Psoas muscle (tissue), 8 donors: Measurements from ENCODE around the gene ZFYVE26. TPM values are rescaled to one million over a fixed set of nuclear protein-coding genes. Genes with fewer than 3 reads are reported as not detected.

Experiments used
- ATAC-seq, 4 donors: fragments of 200-7000 bp; cut with Tn5 transposase; one replicate each; pipeline ENCODE4 v1.9.1; 2020; ENCODE audit warnings: moderate library complexity in 3 of 4, mild to moderate bottlenecking in 2 of 4
- DNase-seq, 2 donors: peaks; one replicate each; pipeline ENCODE4 v3.0.0-alpha.2; 2020
- H3K27ac ChIP-seq: fragments of 200-600 bp; one replicate; pipeline ENCODE4 v1.8.0; 2022
- H3K27me3 ChIP-seq, 3 donors: fragments of 200-600 bp in 1 of 3; one replicate each; pipeline versions ENCODE4 v1.6.1 to v1.8.0; 2013 to 2022; ENCODE audit warnings: low read length in 2 of 3, mild to moderate bottlenecking in 2 of 3, moderate library complexity in 1 of 3; ENCODE audit not compliant: insufficient read depth in 3 of 3
- H3K36me3 ChIP-seq, 2 donors: fragments of 200-600 bp in 1 of 2; one replicate each; pipeline versions ENCODE4 v1.6.1 to v1.8.0; 2013 to 2022; ENCODE audit warnings: low read depth in 1 of 2, mild to moderate bottlenecking in 1 of 2, moderate library complexity in 1 of 2; ENCODE audit not compliant: insufficient read depth in 1 of 2
- H3K4me1 ChIP-seq: fragments of 200-600 bp; one replicate; pipeline ENCODE4 v1.8.0; 2022
- H3K4me3 ChIP-seq: fragments of 200-600 bp; one replicate; pipeline ENCODE4 v1.8.0; 2022; ENCODE audit warnings: mild to moderate bottlenecking
- H3K9me3 ChIP-seq: fragments of 200-600 bp; one replicate; pipeline ENCODE4 v1.8.0; 2022
- WGBS, 3 donors: extraction: QIAGEN DNeasy Blood & Tissue Kit; methylation state at CpG; one replicate each; pipeline versions ENCODE4 v1.1.6 to v1.1.7; 2013; 5-methylcytosine and 5-hydroxymethylcytosine counted together
- intact Hi-C, 2 donors: fragments of 100-400 bp; cut with DNase I; formaldehyde crosslinking; loops; one replicate each; pipeline versions ENCODE4 v1.11.0 to v1.14.2; 2022
- polyA plus RNA-seq, 3 donors: library from polyadenylated mRNA; stranded (reverse); fragments of 200-250 nt; gene quantifications; one replicate each; pipeline ENCODE4 v1.2.3, GENCODE V29; 2013
- total RNA-seq, 4 donors: library from RNA; stranded (reverse); fragmentation: NEBNext Ultra II Directional in 2 of 4; extraction: Animal tissue kit (Norgen Biotek cat#: 25700) in 2 of 4; gene quantifications; one replicate each; pipeline versions ENCODE4 v1.2.1 to v1.2.4, GENCODE V29; 2021 to 2023
- TF ChIP-seq, protein P1 (sequence below): fragments of 200-600 bp; IDR thresholded peaks from one replicate; pipeline ENCODE4 v1.8.0; 2022; ENCODE audit warnings: antibody characterized with exemption
- donor health status: healthy with polysubstance abuse.
- donor health status: DM: no; HTN: no; CAD: no; lungs with moderate emphysema.
- donor health status: Bipolar disorder and iron deficiency.
- donor health status: healthy.
- donor health status: DM: yes; HTN: yes; CAD: no.
- donor health status: DM: no; HTN: no; CAD: no.
- donor health status: DM: no; HTN: no; CAD: no.
- donor health status: DM: yes; HTN: yes; CAD: no.

Gene ZFYVE26
- total and polyA plus RNA-seq, 7 donors, result 3.9 to 18.7 (median 14.9) TPM

DNA sequence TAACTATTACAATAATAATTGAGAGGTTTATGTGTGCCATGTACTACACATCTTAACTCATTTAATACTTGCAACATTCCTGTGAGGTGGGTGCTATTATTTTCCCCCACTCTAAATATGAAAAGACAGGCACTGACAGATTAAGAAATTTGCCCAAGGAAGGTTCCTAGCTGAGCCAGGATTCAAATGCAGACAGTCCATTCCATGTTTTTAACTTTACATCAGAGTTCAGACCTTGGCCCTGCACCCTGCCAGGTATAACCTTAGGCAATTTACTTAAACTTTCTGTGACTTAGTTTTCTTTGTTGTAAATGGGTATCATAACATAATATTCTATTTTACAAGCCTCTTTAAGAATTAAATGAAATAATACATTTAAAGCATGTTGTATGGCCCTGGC, 88.1 kb downstream of the ZFYVE26 start:
- Histone ChIP-seq H3K9me3 (no peaks in the 10 kb centered on the region), H3K4me1 (peaks cover 2% of the 10 kb centered on the region), H3K27ac (no peak overlapping the region), H3K36me3 (no peaks in the 10 kb centered on the region), H3K4me3 (no peak overlapping the region), H3K27me3 (no peaks in the 10 kb centered on the region)
- DNase-seq (no peak), ATAC-seq (no peak)
- intact Hi-C loops, result no loop called here
- TF ChIP-seq, protein P1, sequence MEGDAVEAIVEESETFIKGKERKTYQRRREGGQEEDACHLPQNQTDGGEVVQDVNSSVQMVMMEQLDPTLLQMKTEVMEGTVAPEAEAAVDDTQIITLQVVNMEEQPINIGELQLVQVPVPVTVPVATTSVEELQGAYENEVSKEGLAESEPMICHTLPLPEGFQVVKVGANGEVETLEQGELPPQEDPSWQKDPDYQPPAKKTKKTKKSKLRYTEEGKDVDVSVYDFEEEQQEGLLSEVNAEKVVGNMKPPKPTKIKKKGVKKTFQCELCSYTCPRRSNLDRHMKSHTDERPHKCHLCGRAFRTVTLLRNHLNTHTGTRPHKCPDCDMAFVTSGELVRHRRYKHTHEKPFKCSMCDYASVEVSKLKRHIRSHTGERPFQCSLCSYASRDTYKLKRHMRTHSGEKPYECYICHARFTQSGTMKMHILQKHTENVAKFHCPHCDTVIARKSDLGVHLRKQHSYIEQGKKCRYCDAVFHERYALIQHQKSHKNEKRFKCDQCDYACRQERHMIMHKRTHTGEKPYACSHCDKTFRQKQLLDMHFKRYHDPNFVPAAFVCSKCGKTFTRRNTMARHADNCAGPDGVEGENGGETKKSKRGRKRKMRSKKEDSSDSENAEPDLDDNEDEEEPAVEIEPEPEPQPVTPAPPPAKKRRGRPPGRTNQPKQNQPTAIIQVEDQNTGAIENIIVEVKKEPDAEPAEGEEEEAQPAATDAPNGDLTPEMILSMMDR, result no peak

DNA sequence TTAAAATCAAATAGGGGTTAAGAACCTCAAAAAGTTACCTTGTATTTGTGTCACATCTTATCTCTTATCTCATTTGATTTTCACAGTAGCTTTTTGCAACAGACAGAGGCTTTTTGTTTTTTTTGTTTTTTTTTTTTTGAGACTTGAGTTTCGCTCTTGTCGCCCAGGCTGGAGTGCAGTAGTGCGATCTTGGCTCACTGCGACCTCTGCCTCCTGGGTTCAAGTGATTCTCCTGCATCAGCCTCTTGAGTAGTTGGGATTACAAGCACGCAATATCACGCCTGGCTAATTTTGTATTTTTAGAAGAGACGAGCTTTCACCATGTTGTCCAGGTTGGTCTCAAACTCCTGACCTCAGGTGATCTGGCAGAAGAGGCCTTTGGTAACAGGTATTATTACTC, 89.0 kb downstream of the ZFYVE26 start:
- Histone ChIP-seq H3K4me3 (no peak overlapping the region), H3K27ac (no peak overlapping the region), H3K4me1 (no peaks in the 10 kb centered on the region), H3K36me3 (no peaks in the 10 kb centered on the region), H3K9me3 (no peaks in the 10 kb centered on the region), H3K27me3 (no peaks in the 10 kb centered on the region)
- TF ChIP-seq, protein P1, result no peak
- intact Hi-C loops, result no loop called here
- WGBS, 3 donors, result 93 to 98% (median 96%) methylated on average over 7 of the region's 7 CpGs
- ATAC-seq (no peak), DNase-seq (no peak)

DNA sequence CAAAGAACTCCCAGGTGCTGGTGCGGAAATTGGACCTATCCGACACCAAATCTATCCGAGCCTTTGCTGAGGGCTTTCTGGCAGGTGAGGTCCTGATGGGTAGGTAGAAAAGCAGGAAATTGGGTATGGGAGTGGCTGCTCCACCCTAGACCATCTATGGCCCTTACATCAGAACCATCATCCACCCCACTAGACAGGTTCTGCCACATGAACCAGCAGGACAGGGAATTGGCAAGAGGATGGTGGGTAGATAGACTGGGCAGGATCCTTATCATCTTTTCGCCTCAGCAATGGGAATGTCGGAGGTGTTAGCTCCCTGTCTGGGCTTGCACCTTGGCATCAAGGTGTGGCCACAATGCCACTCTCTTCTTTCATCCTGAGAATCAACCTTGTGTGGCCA, 91.2 kb downstream of the ZFYVE26 start:
- intact Hi-C loops, result no loop called here
- H3K27ac ChIP-seq, result no peak overlapping the region
- H3K4me1 ChIP-seq, result peaks cover 3% of the 10 kb centered on the region
- no peak overlapping the region for H3K4me3 ChIP-seq
- no peaks in the 10 kb centered on the region for H3K36me3 ChIP-seq
- no peaks in the 10 kb centered on the region for H3K9me3 ChIP-seq
- H3K27me3 ChIP-seq, result no peaks in the 10 kb centered on the region
- DNase-seq, result no peak
- TF ChIP-seq, protein P1, result no peak
- no peak for ATAC-seq
- 88 to 93% (median 91%) methylated on average over 5 of the region's 5 CpGs for WGBS, 3 donors

DNA sequence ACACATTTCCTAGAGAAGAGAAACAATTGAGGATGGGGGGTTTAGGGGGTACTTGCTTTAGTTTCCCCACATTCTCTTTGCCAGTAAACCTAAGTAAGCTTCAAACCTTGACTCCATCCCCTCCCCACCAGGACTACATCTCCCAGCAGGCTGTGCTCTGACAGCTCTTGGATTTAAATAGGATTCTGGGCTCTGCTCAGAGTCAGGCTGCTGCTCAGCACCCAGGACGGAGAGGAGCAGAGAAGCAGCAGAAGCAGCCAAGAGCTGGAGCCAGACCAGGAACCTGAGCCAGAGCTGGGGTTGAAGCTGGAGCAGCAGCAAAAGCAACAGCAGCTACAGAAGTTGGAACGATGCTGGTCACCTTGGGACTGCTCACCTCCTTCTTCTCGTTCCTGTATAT, 94.1 kb downstream of the ZFYVE26 start:
- intact Hi-C loops, result no loop called here
- 0 to 12% (median 5%) methylated on average over 3 of the region's 3 CpGs for WGBS, 3 donors

DNA sequence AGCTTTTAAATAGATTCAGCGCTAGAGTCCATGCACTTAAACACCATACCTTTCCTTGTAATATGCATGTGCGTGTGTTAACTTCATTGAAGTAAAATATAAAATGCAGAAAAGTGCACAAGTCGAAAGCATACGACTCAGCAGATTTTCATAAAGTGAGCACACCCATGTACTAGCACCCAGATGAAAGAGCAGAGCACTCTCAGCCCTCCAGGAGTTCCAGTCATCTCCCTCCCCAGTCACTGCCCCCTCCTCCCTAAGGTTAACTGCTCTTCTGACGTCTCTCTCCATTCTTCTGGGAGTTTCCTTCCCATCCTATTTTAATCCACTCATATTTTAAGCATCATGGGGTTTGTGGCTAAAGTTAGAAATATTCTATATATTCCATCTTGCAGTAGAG, 94.5 kb downstream of the ZFYVE26 start:
- no peak for ATAC-seq
- Histone ChIP-seq H3K9me3 (no peaks in the 10 kb centered on the region), H3K27ac (no peak overlapping the region), H3K4me1 (peaks cover 3% of the 10 kb centered on the region), H3K27me3 (no peaks in the 10 kb centered on the region), H3K36me3 (no peaks in the 10 kb centered on the region), H3K4me3 (no peak overlapping the region)
- TF ChIP-seq, protein P1, result no peak
- intact Hi-C loops, result no loop called here
- DNase-seq, result no peak
- WGBS, 3 donors, result 65 to 70% (median 65%) methylated on average over 5 of the region's 5 CpGs

More for the DNA sequence above, 94.1 kb downstream of the ZFYVE26 start:
- ATAC-seq, result peak; percentile 83 to 89 (median 86)
- Histone ChIP-seq H3K27ac (no peak overlapping the region), H3K4me3 (no peak overlapping the region), H3K9me3 (no peaks in the 10 kb centered on the region), H3K4me1 (peaks cover 3% of the 10 kb centered on the region), H3K36me3 (no peaks in the 10 kb centered on the region), H3K27me3 (no peaks in the 10 kb centered on the region)
- TF ChIP-seq, protein P1, result no peak
- DNase-seq, result peak; percentile 55 to 79
